Mucosa of stomach (tissue), 1 donor: Measurements from ENCODE around the gene RNF40.
A peak's percentile ranks its signal among the peaks of the same experiment; 100 is the strongest.

ENCODE experiments used
- H3K27me3 ChIP-seq: one replicate; pipeline ENCODE4 v1.7.0; 2013; ENCODE audit warnings: mild to moderate bottlenecking, low read length; ENCODE audit not compliant: control insufficient read depth, insufficient read depth
- H3K36me3 ChIP-seq: one replicate; pipeline ENCODE4 v1.7.0; 2013; ENCODE audit warnings: low read length; ENCODE audit not compliant: control insufficient read depth, insufficient read depth
- H3K4me1 ChIP-seq: one replicate; pipeline ENCODE4 v1.7.0; 2013; ENCODE audit warnings: mild to moderate bottlenecking, low read length; ENCODE audit not compliant: control insufficient read depth, insufficient read depth
- H3K4me3 ChIP-seq: one replicate; pipeline ENCODE4 v1.7.0; 2013; ENCODE audit warnings: low read length
- H3K9ac ChIP-seq: one replicate; pipeline ENCODE4 v1.7.0; 2013; ENCODE audit warnings: mild to moderate bottlenecking, low read length, moderate library complexity
- H3K9me3 ChIP-seq: one replicate; pipeline ENCODE4 v1.7.0; 2013; ENCODE audit warnings: mild to moderate bottlenecking, low read length, moderate library complexity; ENCODE audit not compliant: control insufficient read depth
- donor health status: Pancreatic carcinoma.

Gene RNF40

DNA sequence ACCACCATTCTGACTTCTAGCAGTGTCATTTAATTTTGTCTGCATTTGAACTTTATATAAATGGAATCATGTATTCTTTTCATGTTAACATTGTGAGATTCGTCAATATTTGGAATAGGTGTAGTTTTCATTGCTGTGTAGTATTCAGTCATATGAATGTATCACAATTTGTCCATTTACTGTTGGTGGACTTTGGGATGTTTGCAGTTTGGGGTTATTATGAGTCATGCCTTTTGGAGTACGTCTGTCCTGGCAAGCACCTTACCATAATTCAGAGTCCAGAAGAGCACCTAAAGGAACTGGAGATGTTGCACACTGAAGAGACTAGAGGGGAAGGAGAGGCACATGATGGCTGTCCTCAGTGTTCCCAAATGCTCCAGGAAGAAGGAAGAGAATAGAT, 17.0 kb upstream of the RNF40 start:
- H3K9ac ChIP-seq = no peak overlapping the region
- H3K36me3 ChIP-seq = no peaks in the 10 kb centered on the region
- H3K4me3 ChIP-seq = no peak overlapping the region
- no peaks in the 10 kb centered on the region for H3K27me3 ChIP-seq
- no peaks in the 10 kb centered on the region for H3K9me3 ChIP-seq
- peaks cover 34% of the 10 kb centered on the region for H3K4me1 ChIP-seq

DNA sequence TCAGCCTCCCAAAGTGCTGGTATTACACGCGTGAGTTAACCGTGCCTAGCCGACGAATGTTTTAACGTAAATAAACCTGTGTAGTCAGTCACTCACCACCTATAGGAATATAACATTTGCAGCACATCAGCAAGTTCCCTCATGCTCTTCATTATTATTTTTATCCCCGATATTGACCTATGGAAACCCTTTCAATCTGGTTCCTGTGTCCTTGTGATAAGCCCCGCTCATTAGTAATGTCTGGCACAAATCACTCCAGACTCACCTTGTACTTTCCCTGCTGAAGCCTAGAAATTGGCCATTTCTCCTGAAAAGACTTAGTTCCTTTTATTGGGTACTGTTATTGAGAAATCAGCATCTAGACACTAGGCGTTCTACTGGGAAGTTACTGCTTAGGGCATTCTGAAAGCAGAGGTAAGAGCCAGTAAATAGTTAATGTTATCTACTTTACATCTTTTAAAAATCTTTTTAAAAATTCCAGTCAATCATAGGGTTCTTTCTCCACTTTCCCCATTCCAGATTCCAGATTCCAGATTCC, 15.4 kb upstream of the RNF40 start:
- Histone ChIP-seq H3K4me3 (no peak overlapping the region), H3K9ac (no peak overlapping the region), H3K27me3 (no peaks in the 10 kb centered on the region), H3K9me3 (no peaks in the 10 kb centered on the region), H3K36me3 (no peaks in the 10 kb centered on the region), H3K4me1 (peaks cover 17% of the 10 kb centered on the region)

DNA sequence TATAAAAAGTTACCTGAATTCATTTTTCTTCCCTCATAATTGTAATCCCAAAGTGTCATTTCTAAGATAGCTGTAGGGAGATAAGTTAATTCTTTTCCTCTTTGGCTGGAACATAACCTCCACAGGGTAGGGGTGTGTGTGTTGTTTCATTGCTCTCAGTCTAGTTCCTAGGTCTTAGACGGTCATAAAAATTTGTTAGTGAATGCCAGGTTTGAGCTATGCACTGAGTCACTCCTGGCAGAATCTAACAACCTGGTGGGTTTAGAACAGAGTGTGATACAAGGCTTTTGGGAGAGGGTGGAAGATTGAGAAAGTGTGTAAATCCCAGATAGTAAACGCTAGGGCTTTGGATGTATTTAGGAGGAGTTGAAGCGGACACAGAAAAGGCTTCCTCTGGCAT, 14.8 kb upstream of the RNF40 start:
- no peaks in the 10 kb centered on the region for H3K36me3 ChIP-seq
- peaks cover 11% of the 10 kb centered on the region for H3K4me1 ChIP-seq
- H3K4me3 ChIP-seq = peak overlapping the region; percentile 74
- no peaks in the 10 kb centered on the region for H3K9me3 ChIP-seq
- no peaks in the 10 kb centered on the region for H3K27me3 ChIP-seq
- H3K9ac ChIP-seq = peak overlapping the region; percentile 78

DNA sequence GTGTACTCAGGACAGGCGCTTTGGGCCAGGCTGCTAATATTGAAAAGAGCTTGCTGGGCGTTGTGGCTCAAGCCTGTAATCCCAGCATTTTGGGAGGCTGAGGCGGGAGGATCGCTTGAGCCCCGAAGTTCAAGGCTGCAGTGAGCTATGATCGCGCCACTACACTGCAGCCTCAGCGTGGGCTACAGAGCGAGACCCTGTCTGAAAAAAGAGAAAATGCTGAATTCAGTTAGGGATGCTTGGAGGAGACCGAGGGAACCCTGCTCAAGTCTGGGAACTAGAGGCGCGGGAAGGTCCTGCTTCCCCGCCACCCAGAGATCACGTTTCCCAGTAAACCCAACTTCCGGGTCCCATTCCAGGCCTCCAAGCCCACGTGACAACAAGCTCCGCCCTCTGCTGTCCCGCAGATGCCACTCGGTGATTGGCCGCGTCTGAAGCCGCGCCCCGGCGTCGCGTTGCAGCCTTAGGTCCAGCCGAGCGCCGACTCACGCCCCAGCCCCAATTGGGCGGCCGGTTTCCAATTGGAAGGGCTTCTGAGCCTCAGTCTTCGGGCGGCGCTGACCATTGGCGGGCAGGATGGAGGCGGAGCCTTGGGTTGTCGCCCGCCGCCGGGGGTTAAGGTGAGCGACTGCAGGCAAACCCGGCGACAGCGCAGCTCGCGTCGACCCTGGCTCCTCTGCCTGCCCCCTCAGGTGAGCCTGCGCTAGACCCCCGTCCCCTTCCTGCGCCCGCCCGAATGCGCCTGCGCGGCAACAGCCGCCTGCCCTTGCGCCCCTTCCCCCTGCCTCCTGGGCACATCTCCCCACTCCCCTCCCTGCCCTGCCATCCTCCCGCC, 14.1 kb upstream of the RNF40 start, which contains the start of gene PHKG2:
TSS of gene PHKG2 (plus strand) at position 627 of the 835 bp plus-strand sequence. CDS start 396 bp downstream, outside the sequence.
- Histone ChIP-seq H3K27me3 (no peaks in the 10 kb centered on the region), H3K4me1 (peaks cover 9% of the 10 kb centered on the region), H3K4me3 (peak within 1 kb of the TSS; percentile 74), H3K9me3 (no peaks in the 10 kb centered on the region), H3K9ac (peak within 1 kb of the TSS; percentile 78), H3K36me3 (no peaks in the 10 kb centered on the region)

DNA sequence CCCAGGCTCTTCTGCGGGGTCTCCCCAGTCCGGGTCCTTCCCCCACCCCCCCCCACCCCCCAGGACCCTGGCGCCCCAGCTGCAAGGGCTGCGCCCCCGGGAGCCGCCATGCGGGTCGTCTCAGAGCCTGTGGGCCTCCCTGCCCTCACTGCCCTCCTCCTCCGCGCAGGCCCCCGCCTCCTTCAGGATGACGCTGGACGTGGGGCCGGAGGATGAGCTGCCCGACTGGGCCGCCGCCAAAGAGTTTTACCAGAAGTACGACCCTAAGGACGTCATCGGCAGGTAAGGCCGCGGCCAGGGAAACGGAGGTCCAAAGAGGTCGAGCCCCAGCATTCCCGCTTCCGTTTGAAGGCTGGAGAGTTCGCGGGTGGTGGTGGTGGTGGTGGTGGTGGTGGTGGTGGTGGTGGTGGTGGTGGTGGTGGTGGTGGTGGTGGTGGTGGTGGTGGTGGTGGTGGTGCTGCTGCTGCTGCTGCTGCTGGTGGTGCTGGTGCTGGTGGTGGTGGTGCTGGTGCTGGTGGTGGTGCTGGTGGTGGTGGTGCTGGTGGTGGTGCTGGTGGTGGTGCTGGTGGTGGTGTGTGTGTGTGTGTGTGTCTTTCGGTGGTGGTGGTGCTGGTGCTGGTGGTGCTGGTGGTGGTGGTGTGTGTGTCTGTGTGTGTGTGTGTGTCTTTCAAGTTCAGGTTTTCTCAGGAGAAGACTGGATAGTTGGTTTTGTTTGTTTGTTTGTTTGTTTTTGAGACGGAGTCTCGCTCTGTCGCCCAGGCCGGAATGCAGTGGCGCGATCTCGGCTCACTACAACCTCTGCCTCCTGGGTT, 13.3 kb upstream of the RNF40 start:
- Histone ChIP-seq H3K27me3 (no peaks in the 10 kb centered on the region), H3K9ac (peak overlapping the region; percentile 50), H3K4me3 (no peak overlapping the region), H3K9me3 (no peaks in the 10 kb centered on the region), H3K4me1 (peaks cover 9% of the 10 kb centered on the region), H3K36me3 (no peaks in the 10 kb centered on the region)

DNA sequence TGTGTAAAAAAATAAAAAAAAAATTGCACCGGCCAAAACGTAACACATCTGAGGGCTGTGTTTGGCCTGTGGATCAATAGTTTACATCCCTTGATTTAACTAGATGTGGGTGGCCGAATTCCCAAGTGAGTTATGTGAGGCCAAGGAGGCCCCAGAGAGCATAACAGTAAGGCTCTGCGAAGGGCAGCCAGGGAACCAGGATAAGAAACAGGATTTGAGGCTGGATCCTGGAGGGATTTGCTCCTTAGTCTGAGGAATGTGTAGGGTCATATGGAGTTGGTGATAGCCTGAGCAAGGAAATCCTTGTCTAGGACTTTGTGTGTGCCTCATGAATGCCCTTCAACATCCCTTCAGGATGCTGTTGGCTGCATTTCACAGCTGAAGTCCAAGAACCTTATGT, 11.9 kb upstream of the RNF40 start:
- Histone ChIP-seq H3K9ac (no peak overlapping the region), H3K4me1 (peaks cover 9% of the 10 kb centered on the region), H3K9me3 (no peaks in the 10 kb centered on the region), H3K27me3 (no peaks in the 10 kb centered on the region), H3K36me3 (no peaks in the 10 kb centered on the region), H3K4me3 (no peak overlapping the region)

DNA sequence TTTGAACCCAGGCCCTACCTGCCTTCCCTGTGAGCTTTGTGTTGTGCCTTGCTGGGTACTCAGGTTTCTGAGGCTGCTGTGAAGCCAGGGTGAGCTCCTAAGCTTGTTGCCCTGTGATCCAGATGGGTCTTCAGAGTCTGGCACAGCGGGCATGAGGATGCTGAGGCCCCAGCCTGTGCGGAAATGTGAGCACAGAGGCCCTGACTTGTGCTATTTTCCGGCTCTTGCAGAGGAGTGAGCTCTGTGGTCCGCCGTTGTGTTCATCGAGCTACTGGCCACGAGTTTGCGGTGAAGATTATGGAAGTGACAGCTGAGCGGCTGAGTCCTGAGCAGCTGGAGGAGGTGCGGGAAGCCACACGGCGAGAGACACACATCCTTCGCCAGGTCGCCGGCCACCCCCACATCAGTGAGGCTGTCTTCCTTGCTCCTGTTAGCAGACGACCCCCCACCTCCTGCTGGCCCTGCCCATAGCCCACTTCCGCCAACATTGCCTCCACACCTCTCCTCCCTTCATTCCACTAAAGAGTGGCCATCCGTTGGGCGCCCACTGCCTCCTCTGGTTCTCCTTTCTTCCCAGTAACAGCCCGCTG, 11.2 kb upstream of the RNF40 start:
- H3K4me1 ChIP-seq = peaks cover 9% of the 10 kb centered on the region
- no peak overlapping the region for H3K4me3 ChIP-seq
- H3K9ac ChIP-seq = no peak overlapping the region
- H3K9me3 ChIP-seq = no peaks in the 10 kb centered on the region
- no peaks in the 10 kb centered on the region for H3K36me3 ChIP-seq
- H3K27me3 ChIP-seq = no peaks in the 10 kb centered on the region

DNA sequence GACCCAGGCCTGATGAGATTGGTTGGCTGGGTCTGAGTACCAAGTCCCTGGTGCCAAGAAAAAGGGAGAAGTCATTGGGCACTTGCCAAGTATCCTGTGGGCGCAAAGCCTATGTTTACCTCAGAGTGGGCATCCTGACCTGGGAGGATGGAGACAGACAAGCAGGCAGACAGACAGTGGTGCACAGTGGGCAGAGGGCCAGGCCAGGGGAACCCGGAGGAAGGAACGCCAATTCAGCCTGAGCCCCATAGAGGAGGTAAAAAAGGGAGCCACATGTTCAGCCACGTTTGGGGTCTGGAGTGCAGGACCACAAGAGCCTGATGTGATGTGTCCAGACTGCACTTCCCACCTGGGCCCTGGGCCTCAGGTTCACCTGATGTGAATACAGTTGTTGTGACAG, 8.5 kb upstream of the RNF40 start:
- Histone ChIP-seq H3K4me3 (no peak overlapping the region), H3K4me1 (no peaks in the 10 kb centered on the region), H3K36me3 (no peaks in the 10 kb centered on the region), H3K27me3 (no peaks in the 10 kb centered on the region), H3K9ac (no peak overlapping the region), H3K9me3 (no peaks in the 10 kb centered on the region)

DNA sequence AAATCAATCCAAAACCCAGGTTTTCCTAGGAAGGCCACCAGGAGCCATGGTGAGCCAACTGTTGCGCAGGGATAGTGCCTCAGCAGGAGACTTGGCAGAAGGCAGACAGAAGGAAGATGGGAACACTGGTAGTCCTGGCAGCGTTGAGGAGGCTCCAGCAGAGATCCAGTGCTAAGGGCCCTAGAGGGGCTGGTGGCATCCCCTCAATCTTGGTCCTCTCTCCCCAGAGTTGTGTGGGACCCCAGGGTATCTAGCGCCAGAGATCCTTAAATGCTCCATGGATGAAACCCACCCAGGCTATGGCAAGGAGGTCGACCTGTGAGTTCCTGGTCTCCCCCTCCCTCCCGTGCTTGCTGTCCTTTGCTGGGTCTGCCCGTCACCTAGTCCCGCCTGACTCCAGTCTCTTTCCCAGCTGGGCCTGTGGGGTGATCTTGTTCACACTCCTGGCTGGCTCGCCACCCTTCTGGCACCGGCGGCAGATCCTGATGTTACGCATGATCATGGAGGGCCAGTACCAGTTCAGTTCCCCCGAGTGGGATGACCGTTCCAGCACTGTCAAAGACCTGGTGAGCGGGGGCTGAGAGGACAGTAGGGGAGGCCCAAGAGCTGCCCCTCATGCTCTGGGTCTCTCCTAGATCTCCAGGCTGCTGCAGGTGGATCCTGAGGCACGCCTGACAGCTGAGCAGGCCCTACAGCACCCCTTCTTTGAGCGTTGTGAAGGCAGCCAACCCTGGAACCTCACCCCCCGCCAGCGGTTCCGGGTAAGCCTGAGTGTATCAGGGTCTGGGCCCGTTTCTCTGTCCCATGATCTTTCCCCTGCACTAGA, 6.0 kb upstream of the RNF40 start:
- Histone ChIP-seq H3K36me3 (no peaks in the 10 kb centered on the region), H3K4me3 (no peak overlapping the region), H3K9ac (no peak overlapping the region), H3K9me3 (no peaks in the 10 kb centered on the region), H3K27me3 (no peaks in the 10 kb centered on the region), H3K4me1 (peaks cover 7% of the 10 kb centered on the region)

DNA sequence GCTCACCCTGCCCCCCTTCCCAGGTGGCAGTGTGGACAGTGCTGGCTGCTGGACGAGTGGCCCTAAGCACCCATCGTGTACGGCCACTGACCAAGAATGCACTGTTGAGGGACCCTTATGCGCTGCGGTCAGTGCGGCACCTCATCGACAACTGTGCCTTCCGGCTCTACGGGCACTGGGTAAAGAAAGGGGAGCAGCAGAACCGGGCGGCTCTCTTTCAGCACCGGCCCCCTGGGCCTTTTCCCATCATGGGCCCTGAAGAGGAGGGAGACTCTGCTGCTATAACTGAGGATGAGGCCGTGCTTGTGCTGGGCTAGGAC, 5.4 kb upstream of the RNF40 start:
- Histone ChIP-seq H3K36me3 (no peaks in the 10 kb centered on the region), H3K4me3 (no peak overlapping the region), H3K9ac (no peak overlapping the region), H3K9me3 (no peaks in the 10 kb centered on the region), H3K4me1 (peaks cover 7% of the 10 kb centered on the region), H3K27me3 (no peaks in the 10 kb centered on the region)

DNA sequence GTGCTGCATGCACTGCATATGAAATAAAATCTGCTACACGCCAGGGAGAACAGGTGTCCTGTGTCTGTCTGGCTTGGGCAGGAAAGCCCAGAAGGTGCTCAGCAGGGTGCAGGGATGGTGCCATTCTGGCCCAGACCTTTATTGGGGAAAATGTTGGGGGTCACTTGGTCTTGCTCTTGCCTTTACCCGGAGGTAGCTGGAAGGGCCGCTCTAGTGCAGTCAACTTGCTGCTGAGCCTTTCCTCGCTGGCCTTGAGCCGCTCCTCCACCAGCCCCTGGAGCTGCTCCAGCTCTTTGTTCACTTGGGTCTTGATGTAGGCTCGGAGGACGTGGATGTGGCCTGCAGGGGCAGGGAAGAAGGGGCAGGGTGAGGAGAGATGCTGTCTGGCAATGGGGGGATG, 4.8 kb upstream of the RNF40 start:
- H3K27me3 ChIP-seq = no peaks in the 10 kb centered on the region
- no peaks in the 10 kb centered on the region for H3K9me3 ChIP-seq
- H3K4me1 ChIP-seq = peaks cover 7% of the 10 kb centered on the region
- no peak overlapping the region for H3K9ac ChIP-seq
- H3K4me3 ChIP-seq = no peak overlapping the region
- H3K36me3 ChIP-seq = no peaks in the 10 kb centered on the region
